Smooth muscle cell (in vitro differentiated cells): ENCODE results near the gene DMXL1. TPM values are rescaled to one million over a fixed set of nuclear protein-coding genes. Genes with fewer than 3 reads are reported as not detected.
A peak's percentile ranks its signal among the peaks of the same experiment; 100 is the strongest.

ENCODE experiments used
- DNase-seq: peaks from one replicate; lab custom pipeline; 2025; ENCODE audit not compliant: unreplicated experiment; lab: John Stamatoyannopoulos, UW
- H2AFZ ChIP-seq: fragments of 200-600 bp; sonication (generic); 2 replicates; pipeline ENCODE4 v1.6.0; 2016; ENCODE audit warnings: antibody characterized with exemption, low read depth, mild to moderate bottlenecking
- H3F3A ChIP-seq: fragments of 200-600 bp; sonication (generic); 2 replicates; pipeline ENCODE4 v1.6.0; 2017; ENCODE audit warnings: antibody characterized with exemption, low read depth
- H3K27ac ChIP-seq: fragments of 200-600 bp; sonication (generic); 2 replicates; pipeline ENCODE4 v1.5.1; 2016; ENCODE audit warnings: low read depth, mild to moderate bottlenecking
- H3K27me3 ChIP-seq: fragments of 200-600 bp; sonication (generic); 2 replicates; pipeline ENCODE4 v1.6.1; 2016; ENCODE audit warnings: low read depth, mild to moderate bottlenecking
- H3K36me3 ChIP-seq: fragments of 200-600 bp; sonication (generic); 2 replicates; pipeline ENCODE4 v1.5.1; 2016; ENCODE audit warnings: low read depth
- H3K4me1 ChIP-seq: fragments of 200-600 bp; sonication (generic); 2 replicates; pipeline ENCODE4 v1.5.1; 2016; ENCODE audit warnings: low read depth
- H3K4me2 ChIP-seq: fragments of 200-600 bp; sonication (generic); 2 replicates; pipeline ENCODE4 v1.6.0; 2016; ENCODE audit warnings: mild to moderate bottlenecking
- H3K4me3 ChIP-seq: fragments of 200-600 bp; sonication (generic); 2 replicates; pipeline ENCODE4 v1.5.1; 2016; ENCODE audit warnings: mild to moderate bottlenecking
- H3K79me2 ChIP-seq: fragments of 200-600 bp; sonication (generic); 2 replicates; pipeline ENCODE4 v1.6.0; 2016; ENCODE audit warnings: low read depth, mild to moderate bottlenecking
- H3K9ac ChIP-seq: fragments of 200-600 bp; sonication (generic); 2 replicates; pipeline ENCODE4 v1.6.0; 2016; ENCODE audit warnings: low read depth
- H3K9me3 ChIP-seq: fragments of 200-600 bp; sonication (generic); replicated peaks from 2 replicates; pipeline ENCODE4 v1.5.1; 2016; ENCODE audit warnings: low read depth
- H4K20me1 ChIP-seq: fragments of 200-600 bp; sonication (generic); 2 replicates; pipeline ENCODE4 v1.6.0; 2016; ENCODE audit warnings: low read depth
- CTCF ChIP-seq: fragments of 200-600 bp; sonication (generic); IDR thresholded peaks from 2 replicates; pipeline ENCODE4 v1.5.1; 2017; ENCODE audit warnings: borderline replicate concordance, mild to moderate bottlenecking, antibody characterized with exemption; ENCODE audit not compliant: insufficient read depth, poor library complexity, severe bottlenecking
- WGBS: methylation state at CpG from one replicate; pipeline ENCODE4 v1.1.7; 2016; ENCODE audit warnings: low lambda C conversion rate; 5-methylcytosine and 5-hydroxymethylcytosine counted together
- polyA plus RNA-seq: library from polyadenylated mRNA; unstranded; fragments of >200 nt; fragmentation: Nextera tagmentation; extraction: Ambion mirVana; gene quantifications from 2 replicates; pipeline ENCODE4 v1.2.1, GENCODE V29; 2016
- total RNA-seq: library from RNA; depleted of rRNA; stranded (reverse); fragments of >200 nt; gene quantifications from 2 replicates; pipeline ENCODE4 v1.2.3, GENCODE V29; 2014

The DMXL1 gene
- total and polyA plus RNA-seq, 2 experiments from 2014 or later: 9.6 to 76.0 TPM

- H3K27ac ChIP-seq: peak overlapping the region; percentile 96
- H3K9ac ChIP-seq: peak overlapping the region; percentile 76
- H2AFZ ChIP-seq: peak overlapping the region; percentile 80
- peaks cover 29% of the 10 kb centered on the region for H3F3A ChIP-seq
- H3K4me3 ChIP-seq: peak overlapping the region; percentile 78
- 2% methylated on average over 43 of the region's 65 CpGs for WGBS
- H3K36me3 ChIP-seq: no peaks in the 10 kb centered on the region
- TF ChIP-seq CTCF: no peak
- H3K9me3 ChIP-seq: no peaks in the 10 kb centered on the region
- peaks cover 30% of the 10 kb centered on the region for H3K4me1 ChIP-seq
- no peaks in the 10 kb centered on the region for H4K20me1 ChIP-seq
- H3K4me2 ChIP-seq: peak overlapping the region; percentile 89
- DNase-seq: peak; percentile 90
- peaks cover 49% of the 10 kb centered on the region for H3K79me2 ChIP-seq
- H3K27me3 ChIP-seq: no peaks in the 10 kb centered on the region
These were observed 197.6 kb downstream of the DMXL1 start for GRCh38 chr5:119268387-119269060.

- H4K20me1 ChIP-seq: no peaks in the 10 kb centered on the region
- H3K9ac ChIP-seq: peak overlapping the region; percentile 76
- peak overlapping the region; percentile 78 for H3K4me3 ChIP-seq
- DNase-seq: no peak
- WGBS: 4% methylated on average over 24 of the region's 24 CpGs
- peak overlapping the region; percentile 96 for H3K27ac ChIP-seq
- no peaks in the 10 kb centered on the region for H3K36me3 ChIP-seq
- H3K27me3 ChIP-seq: no peaks in the 10 kb centered on the region
- peaks cover 37% of the 10 kb centered on the region for H3F3A ChIP-seq
- peak overlapping the region; percentile 89 for H3K4me2 ChIP-seq
- no peaks in the 10 kb centered on the region for H3K9me3 ChIP-seq
- TF ChIP-seq CTCF: no peak
- H3K79me2 ChIP-seq: peaks cover 53% of the 10 kb centered on the region
- peaks cover 36% of the 10 kb centered on the region for H3K4me1 ChIP-seq
- peak overlapping the region; percentile 80 for H2AFZ ChIP-seq
These were observed 198.4 kb downstream of the DMXL1 start for GRCh38 chr5:119269061-119269944.

GRCh38 chr5:119270121-119270565 is 199.3 kb downstream of the DMXL1 start:
- Histone ChIP-seq H3K27ac (peak overlapping the region; percentile 96), H4K20me1 (no peaks in the 10 kb centered on the region), H3K4me2 (peak overlapping the region; percentile 89), H3K4me3 (peak overlapping the region; percentile 78), H3K4me1 (peaks cover 39% of the 10 kb centered on the region), H3K27me3 (no peaks in the 10 kb centered on the region), H3K9ac (peak overlapping the region; percentile 76), H3K79me2 (peaks cover 53% of the 10 kb centered on the region), H3F3A (peaks cover 43% of the 10 kb centered on the region), H3K9me3 (no peaks in the 10 kb centered on the region), H3K36me3 (no peaks in the 10 kb centered on the region), H2AFZ (no peak overlapping the region)
- no peak for DNase-seq
- no peak for TF ChIP-seq CTCF
- WGBS: 56% methylated on average over 5 of the region's 5 CpGs
